ENCODE measurements around the gene GTPBP4.
A peak's percentile ranks its signal among the peaks of the same experiment; 100 is the strongest.
"Not testable (repeated sequence)": the region's sequence is repeated elsewhere in the genome, so short reads cannot be mapped to it uniquely, and the experiment has no call there.

GTPBP4 gene

GRCh38 chr10:1034758-1035157, 46.5 kb downstream of the GTPBP4 start:
- no peak for DNase-seq

- DNase-seq, result no peak
These were observed 47.0 kb downstream of the GTPBP4 start for GRCh38 chr10:1035201-1035600.

- DNase-seq, result no peak
These were observed 48.1 kb downstream of the GTPBP4 start for GRCh38 chr10:1036341-1036791.

GRCh38 chr10:1037098-1037497, 48.9 kb downstream of the GTPBP4 start:
- DNase-seq, result no peak

GRCh38 chr10:1038769-1039168, 50.5 kb downstream of the GTPBP4 start:
- DNase-seq, result not testable (repeated sequence)

- no peak for DNase-seq
These were observed 51.9 kb downstream of the GTPBP4 start for GRCh38 chr10:1040133-1040532.

GRCh38 chr10:1041514-1041913, 53.3 kb downstream of the GTPBP4 start:
- no peak for DNase-seq

- DNase-seq, result no peak
These were observed 55.3 kb downstream of the GTPBP4 start for GRCh38 chr10:1043532-1043995.

GRCh38 chr10:1044146-1044545, 55.9 kb downstream of the GTPBP4 start:
- DNase-seq, result no peak

- DNase-seq, result no peak
These were observed 56.7 kb downstream of the GTPBP4 start for GRCh38 chr10:1044964-1045363.

- DNase-seq, result no peak
These were observed 57.2 kb downstream of the GTPBP4 start for GRCh38 chr10:1045415-1045814.

GRCh38 chr10:1047937-1048336, 59.7 kb downstream of the GTPBP4 start:
- no peak for DNase-seq

- no peak for DNase-seq
These were observed 60.1 kb downstream of the GTPBP4 start for GRCh38 chr10:1048349-1048731.

GRCh38 chr10:1048732-1049424, 60.6 kb downstream of the GTPBP4 start, which contains the start of gene IDI1:
TSS of gene IDI1 (minus strand) at chr10:1049119. CDS start at chr10:1049003, 116 bp downstream.
- DNase-seq, result peak; percentile 96

- DNase-seq, result no peak
These were observed 61.3 kb downstream of the GTPBP4 start for GRCh38 chr10:1049425-1049958.

GRCh38 chr10:1050145-1050544, 61.9 kb downstream of the GTPBP4 start:
- DNase-seq, result peak; percentile 32

GRCh38 chr10:1050554-1050953, 62.3 kb downstream of the GTPBP4 start:
- DNase-seq, result peak; percentile 43

- no peak for DNase-seq
These were observed 66.5 kb downstream of the GTPBP4 start for GRCh38 chr10:1054684-1055083.

GRCh38 chr10:1056326-1057105, 68.3 kb downstream of the GTPBP4 start, which contains the start of gene WDR37:
TSS of gene WDR37 (plus strand) at chr10:1056385. CDS start at chr10:1072156, 15,771 bp downstream.
- DNase-seq, result peak; percentile 91

- DNase-seq, result no peak
These were observed 68.9 kb downstream of the GTPBP4 start for GRCh38 chr10:1057106-1057657.

GRCh38 chr10:1058017-1058416, 69.8 kb downstream of the GTPBP4 start:
- DNase-seq, result no peak

- no peak for DNase-seq
These were observed 71.7 kb downstream of the GTPBP4 start for GRCh38 chr10:1059902-1060301.
